GM19035 (cell line): Measurements from ENCODE around the gene IPO5.

Experiments used
- ATAC-seq: cut with Tn5 transposase; IDR thresholded peaks from one replicate; pipeline ENCODE4 v1.9.1; 2021; ENCODE audit not compliant: unreplicated experiment

IPO5 gene

DNA sequence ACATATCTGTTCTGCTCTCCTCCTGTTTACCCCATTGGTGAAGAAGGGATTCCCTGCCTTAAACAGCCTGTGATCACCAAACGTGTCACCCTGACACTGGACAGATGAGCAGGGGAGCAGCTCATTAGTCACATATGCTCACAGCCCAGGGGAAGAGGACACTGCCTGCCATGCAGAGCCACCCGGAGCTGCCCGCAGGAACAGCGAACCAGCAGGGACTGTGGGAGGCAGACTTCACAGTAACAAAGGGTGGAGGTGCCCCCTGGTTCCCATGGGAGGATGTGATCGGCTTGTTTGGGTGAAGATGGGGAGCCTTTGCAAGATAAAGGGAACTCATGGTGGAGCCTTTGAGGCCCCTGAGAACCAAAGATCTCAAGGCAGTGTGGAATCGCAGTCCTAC lies 100.8 kb downstream of the IPO5 start:
- no peak for ATAC-seq

DNA sequence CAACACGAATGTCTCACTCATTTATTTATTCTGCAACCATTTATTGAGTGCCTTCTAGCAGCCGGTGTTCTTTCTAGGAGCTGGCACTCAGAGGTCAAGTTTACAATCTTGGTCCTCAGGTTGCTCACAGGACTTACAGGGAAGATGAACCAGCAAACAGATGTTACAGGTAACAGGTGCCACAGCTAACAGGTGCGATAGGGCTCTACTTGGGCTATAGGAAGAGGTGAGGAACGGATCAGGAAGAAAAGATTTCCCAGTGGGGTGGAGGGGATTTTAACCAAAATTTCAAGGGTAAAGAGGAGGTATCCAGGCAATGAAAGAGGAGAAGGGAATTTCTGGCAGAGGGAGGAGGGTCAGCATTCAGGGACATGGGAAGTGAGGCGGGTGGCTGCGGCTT lies 102.1 kb downstream of the IPO5 start:
- ATAC-seq, result no peak

DNA sequence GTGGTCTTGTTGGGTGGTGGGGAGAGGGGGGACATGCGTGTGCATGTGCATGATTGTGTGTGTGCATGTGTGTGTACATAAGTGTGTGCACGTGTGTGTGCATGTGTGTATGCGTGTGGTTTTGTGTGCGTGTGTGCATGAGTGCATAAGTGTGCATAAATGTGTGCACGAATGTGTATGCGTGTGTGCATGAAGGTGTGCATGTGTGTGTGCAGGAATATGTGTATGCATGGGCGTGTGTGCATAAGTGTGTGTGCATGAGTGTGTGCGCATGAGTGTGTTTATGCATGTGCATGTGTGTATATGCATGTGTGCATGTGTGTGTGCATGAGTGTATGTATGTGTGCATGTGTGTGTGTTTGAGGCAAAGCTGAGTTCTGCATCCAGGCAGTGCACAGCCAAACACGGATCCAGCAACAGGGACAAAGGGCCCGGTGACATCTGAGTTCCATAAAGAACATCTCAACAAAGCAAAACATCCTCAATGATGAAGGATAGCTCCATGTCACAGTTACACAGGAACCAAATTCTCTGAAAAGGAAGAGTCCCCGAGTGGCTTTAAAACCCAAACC lies 103.5 kb downstream of the IPO5 start:
- no peak for ATAC-seq

DNA sequence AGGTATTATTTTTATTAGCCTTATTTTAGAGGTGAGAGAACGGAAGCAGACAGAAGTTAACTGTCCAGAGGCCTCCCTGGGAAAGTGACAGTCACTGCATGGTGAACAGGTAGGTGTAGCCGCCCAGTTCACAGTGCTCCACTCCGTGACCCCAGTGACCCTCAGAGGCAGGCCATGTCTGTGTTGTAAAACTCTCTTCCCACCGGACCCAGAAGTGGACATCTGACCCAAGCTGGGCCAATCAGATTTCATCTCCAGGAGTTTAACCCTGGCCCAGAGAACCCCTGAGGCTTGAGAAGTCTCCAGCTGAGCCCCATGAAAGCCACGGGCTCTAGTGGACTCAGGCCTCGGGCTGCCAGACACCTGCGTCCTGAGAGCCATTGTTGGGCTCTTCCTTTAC lies 105.8 kb downstream of the IPO5 start:
- no peak for ATAC-seq

DNA sequence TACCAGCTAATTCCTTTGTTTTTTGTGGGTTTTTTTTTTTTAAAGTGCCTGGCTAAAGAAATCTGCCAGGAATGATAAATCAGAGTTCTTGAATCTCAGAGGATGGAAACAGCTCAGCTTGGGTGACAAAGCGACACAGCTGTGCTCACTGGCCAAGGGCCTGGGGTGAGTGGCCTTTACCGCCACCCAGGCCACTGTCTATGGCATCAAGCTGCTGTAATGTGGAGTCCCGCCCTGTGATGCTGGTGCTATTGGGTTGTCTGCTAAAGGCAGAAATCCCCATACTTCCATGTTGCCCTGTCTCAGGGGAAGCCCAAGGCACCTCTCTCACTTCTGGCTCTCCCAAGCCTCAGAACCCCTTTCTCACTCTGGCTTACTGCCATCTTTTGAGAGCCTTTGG lies 106.8 kb downstream of the IPO5 start:
- ATAC-seq, result no peak

DNA sequence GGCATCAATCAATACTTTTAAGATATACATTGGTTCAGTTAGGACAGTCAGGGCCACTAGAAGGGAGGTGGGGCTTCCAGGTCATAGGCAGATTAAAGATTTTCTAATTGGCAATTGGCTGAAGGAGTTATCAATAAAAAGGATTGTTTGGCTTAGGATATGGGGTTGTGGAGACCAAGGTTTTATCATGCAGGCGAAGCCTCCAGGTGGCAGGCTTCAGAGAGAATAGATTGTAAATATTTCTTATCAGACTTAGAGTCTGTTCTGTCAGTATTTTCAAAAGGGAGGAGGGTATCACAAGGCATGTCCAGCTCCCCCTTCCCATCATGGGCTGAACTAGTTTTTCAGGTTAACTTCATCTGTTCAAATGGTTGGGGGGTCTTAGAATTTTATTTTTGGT lies 112.0 kb downstream of the IPO5 start:
- no peak for ATAC-seq

DNA sequence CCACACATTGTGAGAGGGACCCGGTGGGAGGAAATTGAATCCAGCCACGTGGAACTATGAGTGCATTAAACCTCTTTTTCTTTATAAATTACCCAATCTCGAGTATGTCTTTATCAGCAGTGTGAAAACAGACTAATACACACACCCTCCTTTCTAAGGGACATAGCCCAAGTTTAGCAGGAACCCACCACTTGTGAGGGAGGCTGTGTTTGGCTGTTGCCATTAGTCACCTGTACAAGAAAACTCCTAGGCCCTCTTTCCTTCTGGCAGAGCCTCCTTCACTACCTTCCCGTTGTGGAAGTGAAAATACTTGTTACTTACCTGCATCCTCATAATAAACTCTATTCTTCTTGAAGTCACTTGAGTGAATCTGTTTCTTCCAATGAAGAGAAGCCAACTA lies 113.2 kb downstream of the IPO5 start:
- ATAC-seq, result no peak

DNA sequence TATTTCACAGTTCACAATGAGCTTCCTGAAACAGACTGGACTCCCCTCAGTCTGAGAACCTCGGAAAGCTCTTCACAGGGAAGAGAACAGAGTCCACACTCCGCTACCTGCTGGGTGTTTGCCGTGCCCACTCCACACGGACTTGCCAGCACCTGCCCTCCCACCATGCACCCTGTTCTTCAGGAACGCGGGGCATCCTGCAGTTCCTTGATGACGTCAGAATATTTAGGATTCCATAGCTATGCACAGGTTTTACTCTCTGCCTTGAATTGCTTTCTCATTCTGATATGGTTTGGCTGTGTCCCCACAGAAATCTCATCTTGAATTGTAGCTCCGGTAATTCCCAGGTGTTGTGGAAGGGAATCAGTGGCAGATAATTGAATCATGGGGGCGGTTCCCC lies 115.0 kb downstream of the IPO5 start:
- ATAC-seq, result no peak

DNA sequence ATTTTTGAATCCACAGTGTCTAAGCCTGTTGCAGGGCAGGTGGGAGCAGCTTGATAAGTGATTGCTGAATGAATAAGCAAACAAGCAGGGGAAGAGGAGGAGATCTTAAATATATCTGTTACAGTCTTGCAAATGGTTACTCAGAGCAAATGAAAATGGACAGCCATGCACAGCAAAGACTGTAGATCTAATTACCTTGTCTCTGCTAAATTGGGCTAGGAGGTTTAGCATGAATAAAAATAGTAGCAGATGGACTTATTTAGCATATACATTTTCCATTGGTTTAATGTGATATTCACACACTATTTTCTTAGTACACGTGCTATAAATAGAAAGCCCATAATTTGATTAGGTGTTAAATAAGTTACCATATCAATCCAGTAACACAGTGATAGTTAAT lies 116.5 kb downstream of the IPO5 start:
- ATAC-seq, result no peak

DNA sequence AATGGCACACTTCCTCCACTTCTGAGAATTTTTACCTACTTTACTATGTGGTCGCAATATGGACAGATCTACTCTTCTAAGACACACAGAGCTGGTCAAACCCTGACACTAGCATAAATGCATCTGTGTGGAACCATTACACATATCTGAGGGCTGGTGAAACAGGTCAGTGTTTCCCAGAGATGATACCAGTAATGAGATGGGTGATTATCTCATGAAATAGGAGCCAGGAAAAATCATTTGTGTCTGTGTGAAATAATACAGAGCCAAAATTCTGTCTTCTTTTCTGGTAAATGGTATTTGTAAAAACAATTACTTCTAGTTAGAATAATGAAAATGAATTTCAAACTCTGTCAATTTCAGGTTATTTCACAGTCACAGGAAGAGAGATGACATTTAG lies 117.8 kb downstream of the IPO5 start:
- no peak for ATAC-seq

DNA sequence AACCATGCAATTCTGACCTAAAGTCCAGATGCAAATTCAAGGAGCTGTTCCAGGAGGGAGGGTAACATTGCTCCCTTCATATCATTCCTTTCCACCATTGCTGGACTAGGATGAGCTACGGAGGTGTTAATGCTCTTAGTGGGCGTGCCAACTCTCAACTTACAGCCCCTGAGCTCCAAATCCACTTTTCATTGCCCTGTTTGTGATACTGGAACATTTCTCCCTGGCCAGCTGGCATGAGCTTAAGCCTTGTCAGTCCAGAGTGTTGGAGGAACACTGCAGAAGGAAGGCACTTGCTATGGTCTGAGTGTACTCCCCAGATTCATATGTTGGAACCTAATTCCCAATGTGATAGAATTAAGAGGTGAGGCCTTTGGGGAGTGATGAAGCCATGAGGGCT lies 119.0 kb downstream of the IPO5 start:
- ATAC-seq, result no peak
